ENCODE data around the gene MTMR1.

Gene MTMR1

DNA sequence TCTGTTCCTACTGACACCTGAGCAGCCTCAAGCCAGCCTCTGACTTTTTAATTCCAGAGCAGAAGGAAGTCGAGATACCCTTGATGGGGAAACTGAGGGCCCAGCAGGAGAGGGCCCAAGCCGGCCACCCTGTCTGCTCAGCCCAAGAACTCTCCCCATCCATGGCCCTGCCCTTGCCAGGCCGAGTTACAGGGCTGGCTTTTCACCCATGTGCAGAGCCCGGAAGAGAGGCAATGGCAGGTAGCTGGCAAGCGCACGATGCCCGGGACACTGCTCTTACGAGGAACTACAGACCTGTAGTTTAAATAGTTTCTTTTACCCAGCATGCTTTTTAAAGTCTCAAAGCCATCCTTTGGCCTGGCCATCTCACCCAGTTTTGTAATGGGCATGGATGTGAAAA, 79.9 kb downstream of the MTMR1 start:
- Histone ChIP-seq H3K9me3 (ENCODE audit: control insufficient read depth in 1 of 2, low read length in 2 of 2) (no peaks in the 10 kb centered on the region), H3K27me3 (ENCODE audit: low read depth, low read length) (no peaks in the 10 kb centered on the region), H3K4me3 (ENCODE audit: low read depth in 1 of 2, low read length in 2 of 2) (no peak overlapping the region), H3K36me3 (ENCODE audit: control insufficient read depth in 1 of 2, insufficient read depth in 2 of 2, low read length in 2 of 2) (peaks cover 0 to 28% of the 10 kb centered on the region in 2 donors), H3K4me1 (ENCODE audit: control insufficient read depth in 1 of 2, insufficient read depth in 2 of 2, low read length in 2 of 2) (peaks cover 0 to 4% of the 10 kb centered on the region in 2 donors), H3K27ac (ENCODE audit: low read length) (no peak overlapping the region)

DNA sequence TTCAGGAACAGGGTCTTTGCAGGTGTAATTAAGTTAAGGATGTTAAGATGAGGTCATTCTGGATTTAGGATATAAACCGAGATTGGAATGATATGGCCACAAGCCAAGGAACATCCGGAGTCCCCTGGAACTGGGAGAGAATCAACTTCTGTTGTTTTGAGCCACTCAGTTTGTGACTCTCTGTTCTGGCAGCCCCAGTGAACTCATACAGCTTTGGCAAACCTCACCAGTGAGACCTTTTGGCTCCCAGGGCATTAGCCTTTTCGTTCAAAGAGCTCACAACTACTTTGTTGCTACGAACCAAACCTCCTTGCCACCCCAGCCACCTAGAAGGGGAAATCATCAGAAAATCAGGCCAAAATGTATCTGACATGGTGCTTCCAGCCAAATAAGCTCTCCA, 80.4 kb downstream of the MTMR1 start:
- no peak overlapping the region for H3K27ac ChIP-seq (ENCODE audit: low read length)
- peaks cover 0 to 23% of the 10 kb centered on the region in 2 donors for H3K36me3 ChIP-seq (ENCODE audit: control insufficient read depth in 1 of 2, insufficient read depth in 2 of 2, low read length in 2 of 2)
- peaks cover 0 to 4% of the 10 kb centered on the region in 2 donors for H3K4me1 ChIP-seq (ENCODE audit: control insufficient read depth in 1 of 2, insufficient read depth in 2 of 2, low read length in 2 of 2)
- no peak overlapping the region for H3K4me3 ChIP-seq (ENCODE audit: low read depth in 1 of 2, low read length in 2 of 2)
- no peaks in the 10 kb centered on the region for H3K9me3 ChIP-seq (ENCODE audit: control insufficient read depth in 1 of 2, low read length in 2 of 2)
- no peaks in the 10 kb centered on the region for H3K27me3 ChIP-seq (ENCODE audit: low read depth, low read length)

DNA sequence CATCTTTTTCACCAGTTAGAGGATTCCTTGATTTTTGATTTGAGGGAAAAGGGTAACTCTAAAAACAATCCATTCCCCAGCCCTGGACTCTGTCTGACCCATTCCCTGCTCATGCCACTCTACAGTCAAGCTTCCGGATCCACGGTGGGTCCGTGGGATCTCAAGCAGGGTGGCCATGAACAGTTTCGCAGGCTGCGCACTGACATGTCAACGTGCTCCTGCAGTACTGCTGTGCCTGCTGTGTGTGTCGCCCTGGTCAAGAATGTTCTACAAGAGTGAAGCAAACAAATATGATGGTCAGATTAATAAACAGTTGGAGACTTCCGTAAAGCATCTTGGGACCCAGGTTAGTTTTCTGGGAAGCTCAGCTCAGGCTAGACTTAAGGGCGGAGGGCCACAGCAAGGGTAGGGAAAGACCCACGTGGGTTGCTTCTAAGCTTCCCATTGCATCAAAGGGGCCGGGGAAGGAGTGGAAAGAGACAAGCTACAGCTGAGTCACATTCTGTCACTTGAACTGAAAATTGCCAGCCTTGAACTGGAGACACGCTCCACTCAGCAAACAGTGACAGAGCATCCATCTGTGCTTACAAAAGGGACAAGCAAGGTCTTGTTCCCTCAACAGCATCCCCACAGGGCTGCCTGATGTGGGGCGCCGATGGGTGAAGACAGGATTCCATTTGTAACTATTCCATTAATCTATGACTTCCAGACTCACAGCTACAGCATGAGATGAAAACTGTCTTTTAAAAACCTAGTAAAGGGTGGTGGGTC, 81.8 kb downstream of the MTMR1 start:
- H3K27me3 ChIP-seq (ENCODE audit: low read depth, low read length): no peaks in the 10 kb centered on the region
- peaks cover 0 to 4% of the 10 kb centered on the region in 2 donors for H3K4me1 ChIP-seq (ENCODE audit: control insufficient read depth in 1 of 2, insufficient read depth in 2 of 2, low read length in 2 of 2)
- H3K27ac ChIP-seq (ENCODE audit: low read length): no peak overlapping the region
- H3K4me3 ChIP-seq (ENCODE audit: low read depth in 1 of 2, low read length in 2 of 2): no peak overlapping the region
- no peaks in the 10 kb centered on the region for H3K9me3 ChIP-seq (ENCODE audit: control insufficient read depth in 1 of 2, low read length in 2 of 2)
- peaks cover 0 to 13% of the 10 kb centered on the region in 2 donors for H3K36me3 ChIP-seq (ENCODE audit: control insufficient read depth in 1 of 2, insufficient read depth in 2 of 2, low read length in 2 of 2)

DNA sequence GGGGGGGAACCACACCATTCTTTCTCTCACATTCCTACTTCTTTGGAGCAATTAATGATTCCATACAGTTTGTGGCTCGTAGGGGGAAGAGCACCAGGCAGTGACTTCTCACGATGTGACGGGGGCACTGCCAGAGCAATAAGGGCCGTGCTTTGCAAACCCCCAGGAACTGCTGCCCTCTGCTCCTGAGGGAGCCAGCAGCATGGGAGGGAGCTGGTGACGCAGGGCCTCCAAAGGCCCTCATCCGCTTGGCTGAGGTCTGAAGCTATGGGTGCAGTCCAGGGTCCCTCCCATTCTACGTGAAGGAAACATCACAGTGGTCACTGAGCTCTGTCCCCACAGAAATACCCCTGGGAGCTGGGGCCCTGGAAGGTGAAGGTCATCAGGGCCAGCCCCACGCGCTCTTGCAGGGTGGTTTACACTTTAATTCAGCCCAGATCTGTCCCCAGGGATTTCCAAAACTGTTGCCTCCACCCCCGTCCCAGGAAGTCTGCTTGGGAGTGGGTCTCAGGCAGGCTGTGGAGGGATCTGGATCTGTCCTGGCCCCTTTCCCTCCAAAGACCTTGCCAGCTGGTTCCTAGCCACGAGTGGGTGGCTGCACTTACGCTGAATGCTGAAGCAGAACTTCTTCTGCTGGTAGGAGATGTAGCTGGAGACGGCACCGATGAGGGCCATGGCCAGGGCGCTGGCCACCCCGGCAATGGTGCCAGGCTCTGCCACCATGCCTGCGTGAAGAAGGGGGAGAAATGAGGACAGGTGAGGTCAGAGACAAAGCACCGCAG, 82.6 kb downstream of the MTMR1 start:
- Histone ChIP-seq H3K27me3 (ENCODE audit: low read depth, low read length) (no peaks in the 10 kb centered on the region), H3K27ac (ENCODE audit: low read length) (no peak overlapping the region), H3K4me1 (ENCODE audit: control insufficient read depth in 1 of 2, insufficient read depth in 2 of 2, low read length in 2 of 2) (peaks cover 0 to 4% of the 10 kb centered on the region in 2 donors), H3K9me3 (ENCODE audit: control insufficient read depth in 1 of 2, low read length in 2 of 2) (no peaks in the 10 kb centered on the region), H3K4me3 (ENCODE audit: low read depth in 1 of 2, low read length in 2 of 2) (no peak overlapping the region), H3K36me3 (ENCODE audit: control insufficient read depth in 1 of 2, insufficient read depth in 2 of 2, low read length in 2 of 2) (peaks cover 0 to 13% of the 10 kb centered on the region in 2 donors)

- Histone ChIP-seq H3K4me1 (ENCODE audit: control insufficient read depth in 1 of 2, insufficient read depth in 2 of 2, low read length in 2 of 2) (no peaks in the 10 kb centered on the region), H3K27me3 (ENCODE audit: low read depth, low read length) (no peaks in the 10 kb centered on the region), H3K36me3 (ENCODE audit: control insufficient read depth in 1 of 2, insufficient read depth in 2 of 2, low read length in 2 of 2) (peaks cover 0 to 13% of the 10 kb centered on the region in 2 donors), H3K9me3 (ENCODE audit: control insufficient read depth in 1 of 2, low read length in 2 of 2) (no peaks in the 10 kb centered on the region), H3K4me3 (ENCODE audit: low read depth in 1 of 2, low read length in 2 of 2) (no peak overlapping the region), H3K27ac (ENCODE audit: low read length) (no peak overlapping the region)
Measured at GRCh38 chrX:150777328-150777992, 84.3 kb downstream of the MTMR1 start.

GRCh38 chrX:150779385-150779784, 86.2 kb downstream of the MTMR1 start:
- Histone ChIP-seq H3K4me3 (ENCODE audit: low read depth in 1 of 2, low read length in 2 of 2) (no peak overlapping the region), H3K27ac (ENCODE audit: low read length) (no peak overlapping the region), H3K36me3 (ENCODE audit: control insufficient read depth in 1 of 2, insufficient read depth in 2 of 2, low read length in 2 of 2) (peaks cover 0 to 10% of the 10 kb centered on the region in 2 donors), H3K27me3 (ENCODE audit: low read depth, low read length) (no peaks in the 10 kb centered on the region), H3K9me3 (ENCODE audit: control insufficient read depth in 1 of 2, low read length in 2 of 2) (no peaks in the 10 kb centered on the region), H3K4me1 (ENCODE audit: control insufficient read depth in 1 of 2, insufficient read depth in 2 of 2, low read length in 2 of 2) (no peaks in the 10 kb centered on the region)

GRCh38 chrX:150781677-150782076, 88.5 kb downstream of the MTMR1 start:
- H3K9me3 ChIP-seq (ENCODE audit: control insufficient read depth in 1 of 2, low read length in 2 of 2): no peaks in the 10 kb centered on the region
- H3K27me3 ChIP-seq (ENCODE audit: low read depth, low read length): no peaks in the 10 kb centered on the region
- H3K27ac ChIP-seq (ENCODE audit: low read length): no peak overlapping the region
- H3K4me1 ChIP-seq (ENCODE audit: control insufficient read depth in 1 of 2, insufficient read depth in 2 of 2, low read length in 2 of 2): no peaks in the 10 kb centered on the region
- H3K36me3 ChIP-seq (ENCODE audit: control insufficient read depth in 1 of 2, insufficient read depth in 2 of 2, low read length in 2 of 2): peaks cover 0 to 4% of the 10 kb centered on the region in 2 donors
- no peak overlapping the region for H3K4me3 ChIP-seq (ENCODE audit: low read depth in 1 of 2, low read length in 2 of 2)

DNA sequence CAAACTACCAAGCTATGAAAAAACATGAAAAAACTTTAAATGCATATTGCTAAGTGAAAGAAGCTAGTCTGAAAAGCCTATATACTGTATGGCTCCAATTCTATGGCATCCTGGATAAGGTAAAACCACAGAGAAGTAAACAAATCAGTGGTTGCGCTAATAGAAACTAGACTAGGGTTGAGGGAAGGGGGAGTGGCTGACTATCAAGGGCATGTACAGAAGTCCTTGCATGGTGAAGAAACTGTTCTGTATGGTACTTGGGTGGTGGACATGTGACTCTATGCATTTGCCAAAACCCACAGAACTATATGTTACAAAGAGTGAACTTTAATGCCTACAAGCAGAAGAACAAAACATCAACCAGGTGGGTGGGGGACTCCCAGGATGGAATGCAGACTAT, 96.8 kb downstream of the MTMR1 start:
- no peaks in the 10 kb centered on the region for H3K4me1 ChIP-seq (ENCODE audit: control insufficient read depth in 1 of 2, insufficient read depth in 2 of 2, low read length in 2 of 2)
- peaks cover 6 to 27% of the 10 kb centered on the region in 2 donors for H3K36me3 ChIP-seq (ENCODE audit: control insufficient read depth in 1 of 2, insufficient read depth in 2 of 2, low read length in 2 of 2)
- H3K27me3 ChIP-seq (ENCODE audit: low read depth, low read length): no peaks in the 10 kb centered on the region
- no peak overlapping the region for H3K4me3 ChIP-seq (ENCODE audit: low read depth in 1 of 2, low read length in 2 of 2)
- no peak overlapping the region for H3K27ac ChIP-seq (ENCODE audit: low read length)
- no peaks in the 10 kb centered on the region for H3K9me3 ChIP-seq (ENCODE audit: control insufficient read depth in 1 of 2, low read length in 2 of 2)

- Histone ChIP-seq H3K4me1 (ENCODE audit: control insufficient read depth in 1 of 2, insufficient read depth in 2 of 2, low read length in 2 of 2) (no peaks in the 10 kb centered on the region), H3K27me3 (ENCODE audit: low read depth, low read length) (no peaks in the 10 kb centered on the region), H3K9me3 (ENCODE audit: control insufficient read depth in 1 of 2, low read length in 2 of 2) (no peaks in the 10 kb centered on the region), H3K27ac (ENCODE audit: low read length) (no peak overlapping the region), H3K4me3 (ENCODE audit: low read depth in 1 of 2, low read length in 2 of 2) (no peak overlapping the region), H3K36me3 (ENCODE audit: control insufficient read depth in 1 of 2, insufficient read depth in 2 of 2, low read length in 2 of 2) (peaks cover 6 to 35% of the 10 kb centered on the region in 2 donors)
Measured at GRCh38 chrX:150792949-150793527, 99.8 kb downstream of the MTMR1 start.

GRCh38 chrX:150805736-150806135, 112.5 kb downstream of the MTMR1 start:
- no peaks in the 10 kb centered on the region for H3K4me1 ChIP-seq (ENCODE audit: control insufficient read depth in 1 of 2, insufficient read depth in 2 of 2, low read length in 2 of 2)
- no peak overlapping the region for H3K4me3 ChIP-seq (ENCODE audit: low read depth in 1 of 2, low read length in 2 of 2)
- H3K27ac ChIP-seq (ENCODE audit: low read length): no peak overlapping the region
- H3K36me3 ChIP-seq (ENCODE audit: control insufficient read depth in 1 of 2, insufficient read depth in 2 of 2, low read length in 2 of 2): no peaks in the 10 kb centered on the region
- H3K27me3 ChIP-seq (ENCODE audit: low read depth, low read length): no peaks in the 10 kb centered on the region
- H3K9me3 ChIP-seq (ENCODE audit: control insufficient read depth in 1 of 2, low read length in 2 of 2): no peaks in the 10 kb centered on the region

GRCh38 chrX:150806827-150807226, 113.6 kb downstream of the MTMR1 start:
- no peaks in the 10 kb centered on the region for H3K9me3 ChIP-seq (ENCODE audit: control insufficient read depth in 1 of 2, low read length in 2 of 2)
- no peak overlapping the region for H3K27ac ChIP-seq (ENCODE audit: low read length)
- no peaks in the 10 kb centered on the region for H3K27me3 ChIP-seq (ENCODE audit: low read depth, low read length)
- no peaks in the 10 kb centered on the region for H3K4me1 ChIP-seq (ENCODE audit: control insufficient read depth in 1 of 2, insufficient read depth in 2 of 2, low read length in 2 of 2)
- H3K4me3 ChIP-seq (ENCODE audit: low read depth in 1 of 2, low read length in 2 of 2): no peak overlapping the region
- H3K36me3 ChIP-seq (ENCODE audit: control insufficient read depth in 1 of 2, insufficient read depth in 2 of 2, low read length in 2 of 2): no peaks in the 10 kb centered on the region
